ENCODE data around the gene SLC35B4. TPM values are rescaled to one million over a fixed set of nuclear protein-coding genes. Genes with fewer than 3 reads are reported as not detected.

SLC35B4 gene
- total RNA-seq, 5 donors from 2014 or later (not counting 1 experiment from before 2014, with no cell fraction given), result 12.6 to 14.0 (median 13.5) TPM

DNA sequence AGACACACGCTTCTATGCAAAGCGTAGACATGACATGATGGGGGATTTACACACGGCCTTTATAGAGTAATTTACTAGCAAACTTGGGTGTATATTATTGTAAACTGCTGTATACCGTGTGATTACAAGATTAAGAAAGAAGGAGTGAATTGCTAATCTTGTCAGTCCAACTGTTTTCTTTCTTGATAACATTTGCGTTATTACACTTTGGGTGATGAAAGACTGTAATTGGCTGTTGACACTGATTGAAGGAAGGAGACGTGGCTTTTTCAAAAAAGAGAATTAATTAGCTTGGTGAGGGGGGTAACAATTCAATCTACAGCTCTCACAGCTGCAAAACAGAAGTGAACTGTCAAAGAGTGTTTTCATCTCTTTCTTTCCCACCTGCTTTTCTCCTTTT, 32.7 kb downstream of the SLC35B4 start:
- no peaks in the 10 kb centered on the region for H3K36me3 ChIP-seq (ENCODE audit: control insufficient read depth in 2 of 2, extremely low read depth in 1 of 2, insufficient read depth in 1 of 2, low read length in 1 of 2)
- WGBS (ENCODE audit: insufficient coverage), result 92% methylated on average over 4 of the region's 6 CpGs
- Mint-ChIP-seq H3K27ac (no peak overlapping the region), H3K9me3 (no peaks in the 10 kb centered on the region), H3K36me3 (no peaks in the 10 kb centered on the region), H3K4me3 (no peak overlapping the region), H3K27me3 (peaks cover 20 to 35% of the 10 kb centered on the region in 2 donors), H3K4me1 (no peaks in the 10 kb centered on the region)
- ATAC-seq (replicated peaks in 1 of 4), result no peak
- no peak for DNase-seq
- POLR2A ChIA-PET, result no interaction called here
- H3K4me3 ChIP-seq (ENCODE audit: control insufficient read depth in 1 of 2, extremely low read depth in 1 of 2, low read length in 1 of 2), result no peak overlapping the region
- H3K27ac ChIP-seq (ENCODE audit: low read length), result no peak overlapping the region
- peaks cover 0 to 4% of the 10 kb centered on the region in 2 experiments for H3K27me3 ChIP-seq (replicated peaks in 1 of 2; ENCODE audit: control insufficient read depth in 2 of 2, extremely low read depth in 1 of 2, insufficient read depth in 2 of 2, low read length in 1 of 2)
- no peaks in the 10 kb centered on the region for H3K4me1 ChIP-seq (ENCODE audit: control insufficient read depth in 1 of 2, extremely low read depth in 1 of 2, insufficient read depth in 2 of 2, low read length in 2 of 2)
- CTCF ChIA-PET, result no interaction called here
- no peaks in the 10 kb centered on the region for H3K9me3 ChIP-seq

DNA sequence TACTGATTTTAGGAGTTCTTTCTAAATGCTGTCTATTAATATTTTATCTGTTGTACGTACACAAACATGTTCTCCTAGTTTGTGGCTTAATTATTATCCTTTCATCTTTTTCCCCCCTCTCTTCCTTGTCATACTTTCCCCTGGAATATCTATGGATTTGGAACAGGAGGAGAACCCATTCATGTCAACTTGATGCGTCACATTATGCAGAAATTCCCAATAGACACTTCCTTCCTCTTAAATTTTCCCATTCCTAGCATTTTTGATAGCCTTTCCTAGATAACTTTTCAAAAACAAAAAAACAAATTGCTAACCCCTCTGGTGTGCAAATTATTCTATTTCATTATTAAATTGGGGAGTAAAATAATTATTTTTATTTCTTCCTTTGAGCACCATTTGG, 36.2 kb downstream of the SLC35B4 start:
- POLR2A ChIA-PET, result no interaction called here
- Mint-ChIP-seq H3K27me3 (peaks cover 35 to 50% of the 10 kb centered on the region in 2 donors), H3K36me3 (no peaks in the 10 kb centered on the region), H3K4me3 (no peak overlapping the region), H3K4me1 (no peaks in the 10 kb centered on the region), H3K27ac (no peak overlapping the region), H3K9me3 (no peaks in the 10 kb centered on the region)
- H3K27ac ChIP-seq (ENCODE audit: low read length), result no peak overlapping the region
- no peaks in the 10 kb centered on the region for H3K4me1 ChIP-seq (ENCODE audit: control insufficient read depth in 1 of 2, extremely low read depth in 1 of 2, insufficient read depth in 2 of 2, low read length in 2 of 2)
- no peaks in the 10 kb centered on the region for H3K36me3 ChIP-seq (ENCODE audit: control insufficient read depth in 2 of 2, extremely low read depth in 1 of 2, insufficient read depth in 1 of 2, low read length in 1 of 2)
- no CpG with 5 or more reads among the region's 2 CpGs for WGBS (ENCODE audit: insufficient coverage)
- DNase-seq (no peak), ATAC-seq (replicated peaks in 1 of 4) (no peak)
- CTCF ChIA-PET, result no interaction called here
- peaks cover 0 to 9% of the 10 kb centered on the region in 2 experiments for H3K27me3 ChIP-seq (replicated peaks in 1 of 2; ENCODE audit: control insufficient read depth in 2 of 2, extremely low read depth in 1 of 2, insufficient read depth in 2 of 2, low read length in 1 of 2)
- no peak overlapping the region for H3K4me3 ChIP-seq (ENCODE audit: control insufficient read depth in 1 of 2, extremely low read depth in 1 of 2, low read length in 1 of 2)
- no peaks in the 10 kb centered on the region for H3K9me3 ChIP-seq

DNA sequence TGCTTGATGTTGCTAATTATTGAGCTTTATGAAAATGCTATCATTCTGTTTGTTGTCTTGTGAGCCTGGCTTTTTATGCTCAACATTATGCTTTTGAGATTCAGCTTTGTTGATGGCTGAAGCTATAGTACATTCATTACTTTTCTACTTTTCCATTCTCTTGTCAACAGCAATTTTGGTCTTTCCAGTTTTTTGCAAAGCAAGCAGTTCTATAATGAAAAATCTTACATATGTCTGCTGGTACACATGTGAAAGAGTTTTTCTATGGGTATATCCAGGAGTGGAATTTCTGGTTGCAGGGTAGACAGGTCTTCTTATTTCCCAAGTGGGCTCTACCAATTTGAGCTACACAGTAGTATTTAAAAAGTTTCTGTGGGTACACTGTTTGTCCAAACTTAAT, 36.8 kb downstream of the SLC35B4 start:
- no peaks in the 10 kb centered on the region for H3K36me3 Mint-ChIP-seq
- ChIA-PET POLR2A (no interaction called here), CTCF (no interaction called here)
- H3K4me3 ChIP-seq (ENCODE audit: control insufficient read depth in 1 of 2, extremely low read depth in 1 of 2, low read length in 1 of 2), result no peak overlapping the region
- H3K27me3 ChIP-seq (replicated peaks in 1 of 2; ENCODE audit: control insufficient read depth in 2 of 2, extremely low read depth in 1 of 2, insufficient read depth in 2 of 2, low read length in 1 of 2), result peaks cover 0 to 9% of the 10 kb centered on the region in 2 experiments
- no peak overlapping the region for H3K27ac ChIP-seq (ENCODE audit: low read length)
- H3K27me3 Mint-ChIP-seq, result peaks cover 40 to 50% of the 10 kb centered on the region in 2 donors
- no peaks in the 10 kb centered on the region for H3K9me3 ChIP-seq
- no peaks in the 10 kb centered on the region for H3K4me1 Mint-ChIP-seq
- no peak overlapping the region for H3K27ac Mint-ChIP-seq
- no peaks in the 10 kb centered on the region for H3K9me3 Mint-ChIP-seq
- no peaks in the 10 kb centered on the region for H3K4me1 ChIP-seq (ENCODE audit: control insufficient read depth in 1 of 2, extremely low read depth in 1 of 2, insufficient read depth in 2 of 2, low read length in 2 of 2)
- H3K4me3 Mint-ChIP-seq, result no peak overlapping the region
- DNase-seq (no peak), ATAC-seq (replicated peaks in 1 of 4) (no peak)
- H3K36me3 ChIP-seq (ENCODE audit: control insufficient read depth in 2 of 2, extremely low read depth in 1 of 2, insufficient read depth in 1 of 2, low read length in 1 of 2), result no peaks in the 10 kb centered on the region

DNA sequence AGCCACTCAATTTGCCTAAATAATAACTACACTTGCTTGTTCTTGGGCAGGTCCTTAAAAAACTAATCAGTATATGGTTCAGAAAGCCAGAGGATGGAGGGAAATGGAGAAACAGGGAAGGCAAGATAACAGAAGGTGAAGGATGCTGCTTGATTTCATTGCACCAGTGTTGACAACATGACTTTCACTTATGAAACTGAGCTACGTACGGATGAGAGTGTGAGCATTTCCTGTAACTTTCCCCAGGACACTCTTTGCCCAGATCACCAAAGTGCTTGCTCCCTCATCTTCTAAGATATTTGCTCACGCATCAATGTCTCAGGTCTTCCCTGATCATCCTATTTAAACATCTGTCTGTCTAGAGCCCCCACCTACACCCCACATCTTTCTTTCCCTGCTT, 37.4 kb downstream of the SLC35B4 start:
- Mint-ChIP-seq H3K4me3 (no peak overlapping the region), H3K27ac (no peak overlapping the region), H3K27me3 (peaks cover 42 to 50% of the 10 kb centered on the region in 2 donors), H3K9me3 (no peaks in the 10 kb centered on the region), H3K36me3 (no peaks in the 10 kb centered on the region), H3K4me1 (no peaks in the 10 kb centered on the region)
- Histone ChIP-seq H3K9me3 (no peaks in the 10 kb centered on the region), H3K4me3 (ENCODE audit: control insufficient read depth in 1 of 2, extremely low read depth in 1 of 2, low read length in 1 of 2) (no peak overlapping the region), H3K27me3 (replicated peaks in 1 of 2; ENCODE audit: control insufficient read depth in 2 of 2, extremely low read depth in 1 of 2, insufficient read depth in 2 of 2, low read length in 1 of 2) (peaks cover 0 to 9% of the 10 kb centered on the region in 2 experiments), H3K36me3 (ENCODE audit: control insufficient read depth in 2 of 2, extremely low read depth in 1 of 2, insufficient read depth in 1 of 2, low read length in 1 of 2) (no peaks in the 10 kb centered on the region), H3K4me1 (ENCODE audit: control insufficient read depth in 1 of 2, extremely low read depth in 1 of 2, insufficient read depth in 2 of 2, low read length in 2 of 2) (no peaks in the 10 kb centered on the region), H3K27ac (ENCODE audit: low read length) (no peak overlapping the region)
- WGBS (ENCODE audit: insufficient coverage), result 78% methylated on average over 3 of the region's 3 CpGs
- ChIA-PET POLR2A (no interaction called here), CTCF (no interaction called here)
- ATAC-seq (replicated peaks in 1 of 4), result no peak
- DNase-seq, result no peak

DNA sequence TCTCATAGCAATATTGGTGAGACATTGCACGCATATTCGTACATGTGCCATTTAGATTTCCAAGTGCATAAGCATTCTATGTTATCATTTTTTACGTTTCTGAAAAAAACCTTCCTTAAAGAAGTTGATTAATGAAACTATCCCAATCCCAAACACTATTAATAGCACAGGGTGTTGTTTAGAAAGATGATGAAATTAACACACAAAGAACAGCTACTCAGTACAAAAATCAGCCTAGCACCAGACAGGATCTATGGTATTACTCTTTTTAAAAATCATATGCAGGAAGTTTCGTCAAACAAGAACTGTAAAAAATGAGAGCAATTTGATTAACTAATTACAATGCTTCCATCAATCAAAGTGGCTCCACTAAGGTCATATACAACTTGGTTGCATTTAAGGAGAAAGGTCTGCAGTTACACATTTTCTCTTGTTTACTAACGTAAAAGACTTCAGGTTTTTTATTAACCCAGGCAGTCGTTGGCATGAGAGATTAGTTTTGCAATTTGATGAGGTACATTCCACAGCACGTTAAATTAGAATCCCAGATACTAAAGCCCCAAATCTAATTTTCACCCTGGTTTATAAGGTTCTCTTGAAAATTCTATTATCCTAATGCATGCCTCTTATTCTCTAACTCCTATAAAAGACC, 38.1 kb downstream of the SLC35B4 start:
- DNase-seq (no peak), ATAC-seq (replicated peaks in 1 of 4) (no peak)
- no peaks in the 10 kb centered on the region for H3K4me1 ChIP-seq (ENCODE audit: control insufficient read depth in 1 of 2, extremely low read depth in 1 of 2, insufficient read depth in 2 of 2, low read length in 2 of 2)
- no peak overlapping the region for H3K27ac Mint-ChIP-seq
- peaks cover 39 to 43% of the 10 kb centered on the region in 2 donors for H3K27me3 Mint-ChIP-seq
- no CpG with 5 or more reads among the region's 7 CpGs for WGBS (ENCODE audit: insufficient coverage)
- no peaks in the 10 kb centered on the region for H3K36me3 Mint-ChIP-seq
- no peaks in the 10 kb centered on the region for H3K9me3 ChIP-seq
- no peak overlapping the region for H3K4me3 Mint-ChIP-seq
- H3K9me3 Mint-ChIP-seq, result no peaks in the 10 kb centered on the region
- ChIA-PET CTCF (no interaction called here), POLR2A (no interaction called here)
- H3K27ac ChIP-seq (ENCODE audit: low read length), result no peak overlapping the region
- no peaks in the 10 kb centered on the region for H3K36me3 ChIP-seq (ENCODE audit: control insufficient read depth in 2 of 2, extremely low read depth in 1 of 2, insufficient read depth in 1 of 2, low read length in 1 of 2)
- no peak overlapping the region for H3K4me3 ChIP-seq (ENCODE audit: control insufficient read depth in 1 of 2, extremely low read depth in 1 of 2, low read length in 1 of 2)
- no peaks in the 10 kb centered on the region for H3K4me1 Mint-ChIP-seq
- H3K27me3 ChIP-seq (replicated peaks in 1 of 2; ENCODE audit: control insufficient read depth in 2 of 2, extremely low read depth in 1 of 2, insufficient read depth in 2 of 2, low read length in 1 of 2), result peaks cover 0 to 9% of the 10 kb centered on the region in 2 experiments

DNA sequence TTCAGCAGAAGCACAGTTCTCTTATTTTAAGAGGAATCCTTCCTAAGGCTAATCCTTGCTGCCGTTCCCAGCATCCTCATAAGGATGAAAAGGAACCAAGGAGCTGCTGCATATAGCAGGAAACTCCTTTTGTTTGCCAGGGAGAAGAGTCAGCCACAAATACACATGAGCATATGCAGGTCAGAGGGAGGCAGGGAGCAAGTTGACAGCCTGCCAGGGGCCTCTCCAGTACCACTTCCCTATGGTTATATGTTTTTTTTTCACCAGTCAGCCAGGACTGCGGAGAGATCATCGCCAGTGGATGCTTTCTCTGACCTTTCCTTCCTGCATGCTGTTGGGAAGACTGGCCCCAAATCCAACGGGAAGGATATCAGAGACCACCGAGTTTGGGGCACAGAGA, 39.8 kb downstream of the SLC35B4 start:
- H3K27me3 Mint-ChIP-seq, result peaks cover 29 to 36% of the 10 kb centered on the region in 2 donors

DNA sequence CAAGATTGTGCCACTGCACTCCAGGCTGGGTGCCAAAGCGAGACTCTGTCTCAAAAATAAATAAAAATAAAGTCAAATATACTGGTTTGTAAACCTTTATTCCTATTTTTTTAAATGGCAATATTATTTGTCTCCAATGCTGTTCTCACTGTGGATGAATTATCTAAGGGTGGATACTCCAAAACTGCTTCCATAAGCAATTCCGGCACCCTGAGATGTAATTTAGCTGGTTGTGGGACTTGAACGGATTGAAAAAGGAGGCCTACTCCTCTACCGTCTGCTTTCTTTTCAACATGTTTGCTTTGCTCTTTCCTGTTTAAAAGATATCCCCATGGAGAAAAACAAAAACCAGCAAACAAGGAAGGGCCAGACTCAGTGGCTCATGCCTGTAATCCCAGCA, 54.4 kb downstream of the SLC35B4 start:
- Histone ChIP-seq H3K9me3 (no peaks in the 10 kb centered on the region), H3K4me3 (ENCODE audit: control insufficient read depth in 1 of 2, extremely low read depth in 1 of 2, low read length in 1 of 2) (no peak overlapping the region), H3K27me3 (replicated peaks in 1 of 2; ENCODE audit: control insufficient read depth in 2 of 2, extremely low read depth in 1 of 2, insufficient read depth in 2 of 2, low read length in 1 of 2) (peaks cover 0 to 3% of the 10 kb centered on the region in 2 experiments), H3K4me1 (ENCODE audit: control insufficient read depth in 1 of 2, extremely low read depth in 1 of 2, insufficient read depth in 2 of 2, low read length in 2 of 2) (no peaks in the 10 kb centered on the region), H3K27ac (ENCODE audit: low read length) (no peak overlapping the region), H3K36me3 (ENCODE audit: control insufficient read depth in 2 of 2, extremely low read depth in 1 of 2, insufficient read depth in 1 of 2, low read length in 1 of 2) (no peaks in the 10 kb centered on the region)
- Mint-ChIP-seq H3K36me3 (no peaks in the 10 kb centered on the region), H3K27me3 (peaks cover 1 to 9% of the 10 kb centered on the region in 2 donors), H3K4me3 (no peak overlapping the region), H3K9me3 (peaks cover 7 to 14% (median 8%) of the 10 kb centered on the region in 3 donors), H3K4me1 (no peaks in the 10 kb centered on the region), H3K27ac (no peak overlapping the region)
- ChIA-PET CTCF (no interaction called here), POLR2A (no interaction called here)
- ATAC-seq (replicated peaks in 1 of 4) (no peak), DNase-seq (no peak)
- WGBS (ENCODE audit: insufficient coverage), result 83% methylated on average over 1 of the region's 4 CpGs

More for the DNA sequence above, 39.8 kb downstream of the SLC35B4 start:
- H3K27ac Mint-ChIP-seq, result no peak overlapping the region
- H3K9me3 Mint-ChIP-seq, result no peaks in the 10 kb centered on the region
- no peak for ATAC-seq (replicated peaks in 1 of 4)
- no peak overlapping the region for H3K4me3 Mint-ChIP-seq
- Histone ChIP-seq H3K27me3 (replicated peaks in 1 of 2; ENCODE audit: control insufficient read depth in 2 of 2, extremely low read depth in 1 of 2, insufficient read depth in 2 of 2, low read length in 1 of 2) (peaks cover 0 to 5% of the 10 kb centered on the region in 2 experiments), H3K27ac (ENCODE audit: low read length) (no peak overlapping the region), H3K9me3 (no peaks in the 10 kb centered on the region), H3K36me3 (ENCODE audit: control insufficient read depth in 2 of 2, extremely low read depth in 1 of 2, insufficient read depth in 1 of 2, low read length in 1 of 2) (no peaks in the 10 kb centered on the region), H3K4me1 (ENCODE audit: control insufficient read depth in 1 of 2, extremely low read depth in 1 of 2, insufficient read depth in 2 of 2, low read length in 2 of 2) (no peaks in the 10 kb centered on the region), H3K4me3 (ENCODE audit: control insufficient read depth in 1 of 2, extremely low read depth in 1 of 2, low read length in 1 of 2) (no peak overlapping the region)
- no peaks in the 10 kb centered on the region for H3K4me1 Mint-ChIP-seq
- H3K36me3 Mint-ChIP-seq, result no peaks in the 10 kb centered on the region
- POLR2A ChIA-PET, result no interaction called here
- WGBS (ENCODE audit: insufficient coverage), result 64% methylated on average over 3 of the region's 5 CpGs
- CTCF ChIA-PET, result no interaction called here
- no peak for DNase-seq

Measured in T-cell (primary cell).